ENCODE results near the gene PRX.
"Not testable (repeated sequence)": the region's sequence is repeated elsewhere in the genome, so short reads cannot be mapped to it uniquely, and the experiment has no call there.

The PRX gene

GRCh38 chr19:40411958-40412499 lies 1.1 kb downstream of the PRX start:
- no peak for DNase-seq

- no peak for DNase-seq
These were observed 1.9 kb downstream of the PRX start for GRCh38 chr19:40411125-40411842.

GRCh38 chr19:40410030-40410389 lies 3.2 kb downstream of the PRX start:
- DNase-seq, result no peak

GRCh38 chr19:40408598-40408925 lies 4.6 kb downstream of the PRX start:
- not testable (repeated sequence) for DNase-seq

- DNase-seq, result no peak
These were observed 5.2 kb downstream of the PRX start for GRCh38 chr19:40407714-40408597.

- peak; percentile 86 for DNase-seq
These were observed 9.8 kb downstream of the PRX start for GRCh38 chr19:40403262-40403984.

- no peak for DNase-seq
These were observed 12.6 kb downstream of the PRX start for GRCh38 chr19:40400559-40400958.

- peak; percentile 80 for DNase-seq
These were observed 14.6 kb downstream of the PRX start for GRCh38 chr19:40398417-40399131.

- no peak for DNase-seq
These were observed 15.6 kb downstream of the PRX start for GRCh38 chr19:40397568-40397906.

GRCh38 chr19:40396886-40397567 lies 16.2 kb downstream of the PRX start:
- DNase-seq, result no peak

GRCh38 chr19:40395956-40396355 lies 17.2 kb downstream of the PRX start:
- no peak for DNase-seq

- no peak for DNase-seq
These were observed 18.4 kb downstream of the PRX start for GRCh38 chr19:40394816-40395210.

- no peak for DNase-seq
These were observed 19.0 kb downstream of the PRX start for GRCh38 chr19:40393894-40394815.

- DNase-seq, result no peak
These were observed 20.2 kb downstream of the PRX start for GRCh38 chr19:40392894-40393517.

- DNase-seq, result no peak
These were observed 21.1 kb downstream of the PRX start for GRCh38 chr19:40392123-40392522.

- no peak for DNase-seq
These were observed 23.0 kb downstream of the PRX start, which contains the start of gene HIPK4 for GRCh38 chr19:40390084-40390742. Gene HIPK4 (minus strand): TSS chr19:40390181. CDS start chr19:40389902, 279 bp downstream.

GRCh38 chr19:40389404-40390083 lies 23.6 kb downstream of the PRX start:
- DNase-seq, result no peak

GRCh38 chr19:40388481-40388880 lies 24.7 kb downstream of the PRX start:
- DNase-seq, result no peak

- DNase-seq, result no peak
These were observed 26.0 kb downstream of the PRX start for GRCh38 chr19:40387155-40387554.
